NCI-H2227 (cell line): ENCODE data around the gene SNAI1.
"Not testable (repeated sequence)": the region's sequence is repeated elsewhere in the genome, so short reads cannot be mapped to it uniquely, and the experiment has no call there.

Source experiments
- DNase-seq: peaks from one replicate; lab custom pipeline; 2025; ENCODE audit not compliant: unreplicated experiment; lab: John Stamatoyannopoulos, UW

Gene SNAI1

GRCh38 chr20:49961413-49961812 lies 21.4 kb upstream of the SNAI1 start:
- DNase-seq: no peak

GRCh38 chr20:49964964-49965780 lies 17.6 kb upstream of the SNAI1 start:
- peak; percentile 68 for DNase-seq

GRCh38 chr20:49965781-49966305 lies 16.9 kb upstream of the SNAI1 start:
- DNase-seq: no peak

- DNase-seq: no peak
Observed at GRCh38 chr20:49966861-49967260, 15.9 kb upstream of the SNAI1 start.

- DNase-seq: no peak
Observed at GRCh38 chr20:49969234-49969633, 13.5 kb upstream of the SNAI1 start.

- no peak for DNase-seq
Observed at GRCh38 chr20:49969946-49970345, 12.8 kb upstream of the SNAI1 start.

GRCh38 chr20:49970498-49970897 lies 12.3 kb upstream of the SNAI1 start:
- DNase-seq: no peak

- no peak for DNase-seq
Observed at GRCh38 chr20:49973981-49974380, 8.8 kb upstream of the SNAI1 start.

GRCh38 chr20:49976542-49976941 lies 6.2 kb upstream of the SNAI1 start:
- DNase-seq: no peak

- not testable (repeated sequence) for DNase-seq
Observed at GRCh38 chr20:49977740-49978139, 5.0 kb upstream of the SNAI1 start.

- no peak for DNase-seq
Observed at GRCh38 chr20:49978685-49979029, 4.1 kb upstream of the SNAI1 start.

GRCh38 chr20:49979030-49979832 lies 3.5 kb upstream of the SNAI1 start:
- peak; percentile 84 for DNase-seq

GRCh38 chr20:49980140-49981008 lies 2.4 kb upstream of the SNAI1 start:
- no peak for DNase-seq

GRCh38 chr20:49981218-49982071 lies 1.3 kb upstream of the SNAI1 start:
- no peak for DNase-seq

GRCh38 chr20:49982072-49982345 lies 771 bp upstream of the SNAI1 start:
- DNase-seq: no peak

- DNase-seq: no peak
Observed at GRCh38 chr20:49983123-49983847, 505 bp downstream of the SNAI1 start.

- no peak for DNase-seq
Observed at GRCh38 chr20:49983848-49984408, 1.1 kb downstream of the SNAI1 start.

GRCh38 chr20:49984426-49985153 lies 1.8 kb downstream of the SNAI1 start:
- no peak for DNase-seq

- DNase-seq: no peak
Observed at GRCh38 chr20:49985157-49985556, 2.4 kb downstream of the SNAI1 start.
